ENCODE data around the gene TMEM14A.

TMEM14A gene

GRCh38 chr6:52639493-52639892, 31.4 kb upstream of the TMEM14A start:
- H3K4me1 ChIP-seq (ENCODE audit: control extremely low read depth in 1 of 4, control insufficient read depth in 4 of 4, insufficient read depth in 4 of 4, low read length in 3 of 4) = peaks cover 15 to 52% (median 21%) of the 10 kb centered on the region in 4 experiments
- H3K4me3 ChIP-seq (ENCODE audit: control insufficient read depth in 1 of 7, extremely low read depth in 1 of 7, insufficient read depth in 4 of 7, low read depth in 2 of 7, low read length in 6 of 7) = no peak overlapping the region
- H3K27ac ChIP-seq (ENCODE audit: insufficient read depth in 1 of 2, low read depth in 1 of 2, low read length in 2 of 2, poor library complexity in 1 of 2, severe bottlenecking in 2 of 2) = no peak overlapping the region
- H3K9me3 ChIP-seq (ENCODE audit: control extremely low read depth in 1 of 5, control insufficient read depth in 4 of 5, insufficient read depth in 2 of 5, low read depth in 1 of 5, low read length in 4 of 5) = no peaks in the 10 kb centered on the region
- DNase-seq = no peak
- ChIA-PET POLR2A (no interaction called here), CTCF (interaction anchor here (0.6 to 4.0 kb wide), 4 partner anchors 13 to 292 kb away, joined by 3 to 36 read pairs (median 4); no protein-coding TSS in a partner anchor)
- no CpG with 5 or more reads among the region's 2 CpGs for WGBS (ENCODE audit: insufficient coverage)
- H3K27me3 ChIP-seq (replicated peaks in 2 of 5; ENCODE audit: control insufficient read depth in 4 of 5, insufficient read depth in 5 of 5, low read length in 4 of 5) = no peaks in the 10 kb centered on the region
- no peaks in the 10 kb centered on the region for H3K36me3 ChIP-seq (ENCODE audit: control insufficient read depth in 4 of 4, insufficient read depth in 4 of 4, low read length in 3 of 4)

DNA sequence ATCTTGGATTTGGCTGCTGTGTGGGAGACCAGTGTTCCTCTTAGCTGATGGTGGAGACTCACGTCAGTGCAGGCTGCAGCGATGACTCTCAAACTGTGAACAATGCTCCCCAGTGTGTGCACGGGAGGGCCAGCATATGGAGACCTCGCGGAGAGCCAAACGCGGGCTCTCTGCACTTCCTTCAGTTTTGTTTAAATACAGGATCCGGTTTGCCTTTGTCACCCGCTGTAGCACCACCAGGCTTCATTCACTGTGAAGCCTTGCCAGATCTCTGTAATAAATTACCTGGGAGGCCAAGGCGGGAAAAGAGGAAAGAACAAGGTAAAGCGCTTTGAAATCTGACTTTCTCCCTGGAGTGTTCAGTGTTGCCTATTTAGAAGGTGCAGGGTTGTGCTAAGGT, 30.7 kb upstream of the TMEM14A start:
- DNase-seq = peak in 1 of 3 donors; percentile 11
- no peaks in the 10 kb centered on the region for H3K36me3 ChIP-seq (ENCODE audit: control insufficient read depth in 4 of 4, insufficient read depth in 4 of 4, low read length in 3 of 4)
- POLR2A ChIA-PET = no interaction called here
- H3K27me3 ChIP-seq (replicated peaks in 2 of 5; ENCODE audit: control insufficient read depth in 4 of 5, insufficient read depth in 5 of 5, low read length in 4 of 5) = no peaks in the 10 kb centered on the region
- H3K4me1 ChIP-seq (ENCODE audit: control extremely low read depth in 1 of 4, control insufficient read depth in 4 of 4, insufficient read depth in 4 of 4, low read length in 3 of 4) = peaks cover 15 to 48% (median 21%) of the 10 kb centered on the region in 4 experiments
- 49% methylated on average over 9 of the region's 11 CpGs for WGBS (ENCODE audit: insufficient coverage)
- peak overlapping the region in 1 of 7 experiments; percentile 8 for H3K4me3 ChIP-seq (ENCODE audit: control insufficient read depth in 1 of 7, extremely low read depth in 1 of 7, insufficient read depth in 4 of 7, low read depth in 2 of 7, low read length in 6 of 7)
- no peaks in the 10 kb centered on the region for H3K9me3 ChIP-seq (ENCODE audit: control extremely low read depth in 1 of 5, control insufficient read depth in 4 of 5, insufficient read depth in 2 of 5, low read depth in 1 of 5, low read length in 4 of 5)
- CTCF ChIA-PET = interaction anchor here (1.6 to 4.0 kb wide), 3 partner anchors 12 to 225 kb away, joined by 3 to 36 read pairs (median 5); no protein-coding TSS in a partner anchor
- no peak overlapping the region for H3K27ac ChIP-seq (ENCODE audit: insufficient read depth in 1 of 2, low read depth in 1 of 2, low read length in 2 of 2, poor library complexity in 1 of 2, severe bottlenecking in 2 of 2)

DNA sequence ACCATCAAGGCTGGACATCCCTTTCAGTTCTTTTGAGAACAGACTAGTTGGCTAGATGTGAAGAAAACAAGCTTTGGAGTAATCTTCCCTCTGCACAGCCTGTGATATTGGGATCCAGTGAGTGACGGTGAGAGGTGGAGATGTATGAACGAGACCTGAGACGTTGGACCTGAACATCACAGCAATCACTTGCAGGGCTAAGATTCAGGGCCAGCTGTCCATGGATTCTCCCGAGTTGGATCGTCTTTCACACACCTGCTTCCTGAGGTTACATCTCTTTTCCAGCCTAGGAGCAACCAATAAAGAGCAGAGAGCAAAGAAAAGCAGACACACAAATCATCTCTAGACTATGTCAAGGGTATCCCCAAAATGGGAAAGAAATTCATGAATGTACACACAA, 30.0 kb upstream of the TMEM14A start:
- H3K36me3 ChIP-seq (ENCODE audit: control insufficient read depth in 4 of 4, insufficient read depth in 4 of 4, low read length in 3 of 4) = no peaks in the 10 kb centered on the region
- CTCF ChIA-PET = interaction anchor here (1.0 to 4.0 kb wide), 6 partner anchors 12 to 233 kb away, joined by 3 to 36 read pairs (median 4); no protein-coding TSS in a partner anchor
- H3K27ac ChIP-seq (ENCODE audit: insufficient read depth in 1 of 2, low read depth in 1 of 2, low read length in 2 of 2, poor library complexity in 1 of 2, severe bottlenecking in 2 of 2) = no peak overlapping the region
- no peak for DNase-seq
- H3K4me3 ChIP-seq (ENCODE audit: control insufficient read depth in 1 of 7, extremely low read depth in 1 of 7, insufficient read depth in 4 of 7, low read depth in 2 of 7, low read length in 6 of 7) = no peak overlapping the region
- no peaks in the 10 kb centered on the region for H3K27me3 ChIP-seq (replicated peaks in 2 of 5; ENCODE audit: control insufficient read depth in 4 of 5, insufficient read depth in 5 of 5, low read length in 4 of 5)
- H3K9me3 ChIP-seq (ENCODE audit: control extremely low read depth in 1 of 5, control insufficient read depth in 4 of 5, insufficient read depth in 2 of 5, low read depth in 1 of 5, low read length in 4 of 5) = no peaks in the 10 kb centered on the region
- H3K4me1 ChIP-seq (ENCODE audit: control extremely low read depth in 1 of 4, control insufficient read depth in 4 of 4, insufficient read depth in 4 of 4, low read length in 3 of 4) = peaks cover 15 to 48% (median 21%) of the 10 kb centered on the region in 4 experiments
- 100% methylated on average over 5 of the region's 5 CpGs for WGBS (ENCODE audit: insufficient coverage)
- POLR2A ChIA-PET = no interaction called here

DNA sequence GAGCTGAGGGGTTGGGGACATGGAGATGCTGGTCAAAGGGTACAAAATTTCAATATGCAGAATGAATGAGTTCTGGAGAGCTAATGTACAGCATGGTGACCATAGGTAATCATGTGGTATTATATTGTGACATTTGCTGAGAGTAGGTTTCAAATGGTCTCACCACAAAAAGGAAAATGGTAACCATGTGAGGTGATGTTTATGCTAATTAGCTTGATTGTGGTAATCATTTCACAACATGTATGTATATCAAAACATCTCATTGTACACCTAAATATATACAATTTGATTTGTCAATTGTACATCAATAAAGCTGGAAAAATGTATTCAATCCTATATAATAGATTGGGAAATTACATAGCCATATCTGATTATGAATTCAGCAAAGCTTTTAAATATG, 29.5 kb upstream of the TMEM14A start:
- peak overlapping the region in 3 of 7 experiments; percentile 11 to 64 (median 52) for H3K4me3 ChIP-seq (ENCODE audit: control insufficient read depth in 1 of 7, extremely low read depth in 1 of 7, insufficient read depth in 4 of 7, low read depth in 2 of 7, low read length in 6 of 7)
- peaks cover 15 to 48% (median 21%) of the 10 kb centered on the region in 4 experiments for H3K4me1 ChIP-seq (ENCODE audit: control extremely low read depth in 1 of 4, control insufficient read depth in 4 of 4, insufficient read depth in 4 of 4, low read length in 3 of 4)
- POLR2A ChIA-PET = no interaction called here
- CTCF ChIA-PET = interaction anchor here (0.6 to 4.0 kb wide), 7 partner anchors 11 to 234 kb away, joined by 3 to 36 read pairs (median 3); no protein-coding TSS in a partner anchor
- no peaks in the 10 kb centered on the region for H3K27me3 ChIP-seq (replicated peaks in 2 of 5; ENCODE audit: control insufficient read depth in 4 of 5, insufficient read depth in 5 of 5, low read length in 4 of 5)
- no peaks in the 10 kb centered on the region for H3K9me3 ChIP-seq (ENCODE audit: control extremely low read depth in 1 of 5, control insufficient read depth in 4 of 5, insufficient read depth in 2 of 5, low read depth in 1 of 5, low read length in 4 of 5)
- H3K27ac ChIP-seq (ENCODE audit: insufficient read depth in 1 of 2, low read depth in 1 of 2, low read length in 2 of 2, poor library complexity in 1 of 2, severe bottlenecking in 2 of 2) = no peak overlapping the region
- H3K36me3 ChIP-seq (ENCODE audit: control insufficient read depth in 4 of 4, insufficient read depth in 4 of 4, low read length in 3 of 4) = no peaks in the 10 kb centered on the region
- peak in 2 of 3 donors; percentile 18 to 21 for DNase-seq

- ChIA-PET CTCF (interaction anchor here (0.6 to 4.0 kb wide), 7 partner anchors 11 to 234 kb away, joined by 3 to 36 read pairs (median 3); no protein-coding TSS in a partner anchor), POLR2A (no interaction called here)
- Histone ChIP-seq H3K27ac (ENCODE audit: insufficient read depth in 1 of 2, low read depth in 1 of 2, low read length in 2 of 2, poor library complexity in 1 of 2, severe bottlenecking in 2 of 2) (no peak overlapping the region), H3K27me3 (replicated peaks in 2 of 5; ENCODE audit: control insufficient read depth in 4 of 5, insufficient read depth in 5 of 5, low read length in 4 of 5) (no peaks in the 10 kb centered on the region), H3K9me3 (ENCODE audit: control extremely low read depth in 1 of 5, control insufficient read depth in 4 of 5, insufficient read depth in 2 of 5, low read depth in 1 of 5, low read length in 4 of 5) (no peaks in the 10 kb centered on the region), H3K4me1 (ENCODE audit: control extremely low read depth in 1 of 4, control insufficient read depth in 4 of 4, insufficient read depth in 4 of 4, low read length in 3 of 4) (peaks cover 15 to 51% (median 21%) of the 10 kb centered on the region in 4 experiments), H3K36me3 (ENCODE audit: control insufficient read depth in 4 of 4, insufficient read depth in 4 of 4, low read length in 3 of 4) (no peaks in the 10 kb centered on the region), H3K4me3 (ENCODE audit: control insufficient read depth in 1 of 7, extremely low read depth in 1 of 7, insufficient read depth in 4 of 7, low read depth in 2 of 7, low read length in 6 of 7) (peak overlapping the region in 4 of 7 experiments; percentile 11 to 64 (median 36))
- DNase-seq = peak; percentile 25 to 36 (median 30)
- 0% methylated on average over 2 of the region's 3 CpGs for WGBS (ENCODE audit: insufficient coverage)
Measured at GRCh38 chr6:52641826-52642225, 29.1 kb upstream of the TMEM14A start.

GRCh38 chr6:52642368-52642767, 28.5 kb upstream of the TMEM14A start:
- H3K9me3 ChIP-seq (ENCODE audit: control extremely low read depth in 1 of 5, control insufficient read depth in 4 of 5, insufficient read depth in 2 of 5, low read depth in 1 of 5, low read length in 4 of 5) = no peaks in the 10 kb centered on the region
- DNase-seq = no peak
- ChIA-PET CTCF (interaction anchor here (1.6 to 4.0 kb wide), 3 partner anchors 10 to 37 kb away, joined by 5 to 36 read pairs (median 7); no protein-coding TSS in a partner anchor), POLR2A (no interaction called here)
- 100% methylated on average over 1 of the region's 2 CpGs for WGBS (ENCODE audit: insufficient coverage)
- no peak overlapping the region for H3K4me3 ChIP-seq (ENCODE audit: control insufficient read depth in 1 of 7, extremely low read depth in 1 of 7, insufficient read depth in 4 of 7, low read depth in 2 of 7, low read length in 6 of 7)
- H3K27me3 ChIP-seq (replicated peaks in 2 of 5; ENCODE audit: control insufficient read depth in 4 of 5, insufficient read depth in 5 of 5, low read length in 4 of 5) = no peaks in the 10 kb centered on the region
- H3K27ac ChIP-seq (ENCODE audit: insufficient read depth in 1 of 2, low read depth in 1 of 2, low read length in 2 of 2, poor library complexity in 1 of 2, severe bottlenecking in 2 of 2) = no peak overlapping the region
- no peaks in the 10 kb centered on the region for H3K36me3 ChIP-seq (ENCODE audit: control insufficient read depth in 4 of 4, insufficient read depth in 4 of 4, low read length in 3 of 4)
- H3K4me1 ChIP-seq (ENCODE audit: control extremely low read depth in 1 of 4, control insufficient read depth in 4 of 4, insufficient read depth in 4 of 4, low read length in 3 of 4) = peaks cover 15 to 56% (median 21%) of the 10 kb centered on the region in 4 experiments

GRCh38 chr6:52643158-52643557, 27.8 kb upstream of the TMEM14A start:
- ChIA-PET CTCF (interaction anchor here (1.1 to 4.0 kb wide), 3 partner anchors 9 to 67 kb away, joined by 3 to 36 read pairs (median 5); no protein-coding TSS in a partner anchor), POLR2A (no interaction called here)
- 100% methylated on average over 1 of the region's 3 CpGs for WGBS (ENCODE audit: insufficient coverage)
- Histone ChIP-seq H3K4me3 (ENCODE audit: control insufficient read depth in 1 of 7, extremely low read depth in 1 of 7, insufficient read depth in 4 of 7, low read depth in 2 of 7, low read length in 6 of 7) (no peak overlapping the region), H3K36me3 (ENCODE audit: control insufficient read depth in 4 of 4, insufficient read depth in 4 of 4, low read length in 3 of 4) (no peaks in the 10 kb centered on the region), H3K27ac (ENCODE audit: insufficient read depth in 1 of 2, low read depth in 1 of 2, low read length in 2 of 2, poor library complexity in 1 of 2, severe bottlenecking in 2 of 2) (no peak overlapping the region), H3K27me3 (replicated peaks in 2 of 5; ENCODE audit: control insufficient read depth in 4 of 5, insufficient read depth in 5 of 5, low read length in 4 of 5) (no peaks in the 10 kb centered on the region), H3K4me1 (ENCODE audit: control extremely low read depth in 1 of 4, control insufficient read depth in 4 of 4, insufficient read depth in 4 of 4, low read length in 3 of 4) (peaks cover 15 to 64% (median 24%) of the 10 kb centered on the region in 4 experiments), H3K9me3 (ENCODE audit: control extremely low read depth in 1 of 5, control insufficient read depth in 4 of 5, insufficient read depth in 2 of 5, low read depth in 1 of 5, low read length in 4 of 5) (no peaks in the 10 kb centered on the region)
- DNase-seq = peak in 1 of 3 donors; percentile 39

Measured in common myeloid progenitor, CD34-positive (primary cell).